Measurements from ENCODE around the gene USP9X.

USP9X gene

DNA sequence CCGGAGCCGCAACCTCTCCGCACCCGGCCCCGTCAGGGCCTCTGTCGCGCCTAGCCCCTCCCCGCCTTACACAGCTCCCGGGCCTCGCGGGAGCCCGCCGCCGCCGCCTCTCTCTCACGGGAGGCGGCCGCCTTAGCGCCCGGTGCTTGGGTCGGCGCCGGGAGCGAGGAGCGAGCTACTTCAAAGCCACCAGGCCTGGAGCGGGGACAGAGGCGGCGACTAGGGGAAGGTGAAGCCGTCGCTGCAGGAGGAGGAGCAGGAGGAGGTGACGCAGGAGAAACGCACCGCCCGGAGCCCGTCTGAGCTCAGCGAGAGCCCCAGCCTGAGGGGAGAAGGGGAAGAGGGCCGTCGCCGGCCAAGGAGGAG is 250 bp downstream of the USP9X start:
- peaks cover 52% of the 10 kb centered on the region for H3K79me2 ChIP-seq (ENCODE audit: insufficient read depth, low read length)
- H3K27me3 ChIP-seq (ENCODE audit: low read length) = no peaks in the 10 kb centered on the region
- no peaks in the 10 kb centered on the region for H4K20me1 ChIP-seq (ENCODE audit: low read depth, low read length)
- no peak overlapping the region for H2AFZ ChIP-seq (ENCODE audit: low read depth, low read length, severe bottlenecking)
- H3K9ac ChIP-seq (ENCODE audit: low read length) = peak overlapping the region; percentile 97
- peak overlapping the region; percentile 94 for H3K4me3 ChIP-seq (ENCODE audit: insufficient read depth, low read length, poor library complexity, severe bottlenecking)
- no peak for TF ChIP-seq EZH2phosphoT487 (conservative IDR thresholded peaks at IDR 0.05; ENCODE audit: low read length)
- TF ChIP-seq CTCF (IDR thresholded peaks at IDR 0.05; ENCODE audit: insufficient read depth, low read length, poor library complexity, severe bottlenecking) = no peak
- no peaks in the 10 kb centered on the region for H3K9me3 ChIP-seq (ENCODE audit: insufficient read depth, low read length)
- 0 out of 2 replicates have a peak, but pooled peaks cover 2% of the 10 kb centered on the region for H3K36me3 ChIP-seq (ENCODE audit: low read length)
- peaks cover 4% of the 10 kb centered on the region; the same call in 1 of the 2 replicates for H3F3A ChIP-seq (ENCODE audit: insufficient read depth)
- no peaks in the 10 kb centered on the region for H3K9me2 ChIP-seq (replicated peaks; ENCODE audit: insufficient read depth, low read length)
- H3K27ac ChIP-seq (ENCODE audit: low read depth, low read length) = peak overlapping the region; percentile 95
- peak overlapping the region; percentile 69 for H3K4me2 ChIP-seq (ENCODE audit: low read depth, low read length, poor library complexity, severe bottlenecking)

GRCh38 chrX:41085878-41086626 is 807 bp downstream of the USP9X start:
- TF ChIP-seq EZH2phosphoT487 (conservative IDR thresholded peaks at IDR 0.05; ENCODE audit: low read length) = no peak
- no peak for TF ChIP-seq CTCF (IDR thresholded peaks at IDR 0.05; ENCODE audit: insufficient read depth, low read length, poor library complexity, severe bottlenecking)

GRCh38 chrX:41086627-41086932 is 1.3 kb downstream of the USP9X start:
- TF ChIP-seq EZH2phosphoT487 (conservative IDR thresholded peaks at IDR 0.05; ENCODE audit: low read length) = no peak
- TF ChIP-seq CTCF (IDR thresholded peaks at IDR 0.05; ENCODE audit: insufficient read depth, low read length, poor library complexity, severe bottlenecking) = no peak
- H3K27me3 ChIP-seq (ENCODE audit: low read length) = no peaks in the 10 kb centered on the region
- peak overlapping the region; percentile 69 for H3K4me2 ChIP-seq (ENCODE audit: low read depth, low read length, poor library complexity, severe bottlenecking)
- H3K4me3 ChIP-seq (ENCODE audit: insufficient read depth, low read length, poor library complexity, severe bottlenecking) = peak overlapping the region; percentile 94
- no peak overlapping the region for H2AFZ ChIP-seq (ENCODE audit: low read depth, low read length, severe bottlenecking)
- H3F3A ChIP-seq (ENCODE audit: insufficient read depth) = peaks cover 4% of the 10 kb centered on the region; the same call in 1 of the 2 replicates
- peak overlapping the region; percentile 95 for H3K27ac ChIP-seq (ENCODE audit: low read depth, low read length)
- H3K79me2 ChIP-seq (ENCODE audit: insufficient read depth, low read length) = peaks cover 63% of the 10 kb centered on the region
- 0 out of 2 replicates have a peak, but pooled peaks cover 2% of the 10 kb centered on the region for H3K36me3 ChIP-seq (ENCODE audit: low read length)
- H3K9me2 ChIP-seq (replicated peaks; ENCODE audit: insufficient read depth, low read length) = no peaks in the 10 kb centered on the region
- no peaks in the 10 kb centered on the region for H3K9me3 ChIP-seq (ENCODE audit: insufficient read depth, low read length)
- H3K9ac ChIP-seq (ENCODE audit: low read length) = peak overlapping the region; percentile 97
- 0 out of 2 replicates have a peak, but pooled peaks cover 3% of the 10 kb centered on the region for H4K20me1 ChIP-seq (ENCODE audit: low read depth, low read length)

More at GRCh38 chrX:41085878-41086626, 807 bp downstream of the USP9X start:
- Histone ChIP-seq H3K27me3 (ENCODE audit: low read length) (no peaks in the 10 kb centered on the region), H3K27ac (ENCODE audit: low read depth, low read length) (peak overlapping the region; percentile 95), H2AFZ (ENCODE audit: low read depth, low read length, severe bottlenecking) (no peak overlapping the region), H3K79me2 (ENCODE audit: insufficient read depth, low read length) (peaks cover 57% of the 10 kb centered on the region), H3K9ac (ENCODE audit: low read length) (peak overlapping the region; percentile 97), H3F3A (ENCODE audit: insufficient read depth) (peaks cover 4% of the 10 kb centered on the region; the same call in 1 of the 2 replicates), H3K4me3 (ENCODE audit: insufficient read depth, low read length, poor library complexity, severe bottlenecking) (peak overlapping the region; percentile 94), H3K4me2 (ENCODE audit: low read depth, low read length, poor library complexity, severe bottlenecking) (peak overlapping the region; percentile 69), H4K20me1 (ENCODE audit: low read depth, low read length) (no peaks in the 10 kb centered on the region), H3K9me2 (replicated peaks; ENCODE audit: insufficient read depth, low read length) (no peaks in the 10 kb centered on the region), H3K36me3 (ENCODE audit: low read length) (0 out of 2 replicates have a peak, but pooled peaks cover 2% of the 10 kb centered on the region), H3K9me3 (ENCODE audit: insufficient read depth, low read length) (no peaks in the 10 kb centered on the region)
